ENCODE results near the gene ARID4B.

GRCh38 chr1:235130766-235131270 lies 197.2 kb downstream of the ARID4B start:
- TF ChIP-seq, protein P1, sequence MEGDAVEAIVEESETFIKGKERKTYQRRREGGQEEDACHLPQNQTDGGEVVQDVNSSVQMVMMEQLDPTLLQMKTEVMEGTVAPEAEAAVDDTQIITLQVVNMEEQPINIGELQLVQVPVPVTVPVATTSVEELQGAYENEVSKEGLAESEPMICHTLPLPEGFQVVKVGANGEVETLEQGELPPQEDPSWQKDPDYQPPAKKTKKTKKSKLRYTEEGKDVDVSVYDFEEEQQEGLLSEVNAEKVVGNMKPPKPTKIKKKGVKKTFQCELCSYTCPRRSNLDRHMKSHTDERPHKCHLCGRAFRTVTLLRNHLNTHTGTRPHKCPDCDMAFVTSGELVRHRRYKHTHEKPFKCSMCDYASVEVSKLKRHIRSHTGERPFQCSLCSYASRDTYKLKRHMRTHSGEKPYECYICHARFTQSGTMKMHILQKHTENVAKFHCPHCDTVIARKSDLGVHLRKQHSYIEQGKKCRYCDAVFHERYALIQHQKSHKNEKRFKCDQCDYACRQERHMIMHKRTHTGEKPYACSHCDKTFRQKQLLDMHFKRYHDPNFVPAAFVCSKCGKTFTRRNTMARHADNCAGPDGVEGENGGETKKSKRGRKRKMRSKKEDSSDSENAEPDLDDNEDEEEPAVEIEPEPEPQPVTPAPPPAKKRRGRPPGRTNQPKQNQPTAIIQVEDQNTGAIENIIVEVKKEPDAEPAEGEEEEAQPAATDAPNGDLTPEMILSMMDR (conservative IDR thresholded peaks at IDR 0.05 in 1 of 2, IDR thresholded peaks at IDR 0.05 in 1 of 2; ENCODE audit: extremely low read depth in 1 of 2, insufficient read depth in 1 of 2, low read depth in 1 of 2, low read length in 2 of 2) = no peak
- no peak for TF ChIP-seq EZH2 (IDR thresholded peaks at IDR 0.05; ENCODE audit: borderline replicate concordance, low read length)

All from mammary epithelial cell (primary cell).